ENCODE measurements around the gene RNASET2.

- TF ChIP-seq CTCF (IDR thresholded peaks at IDR 0.05) (no peak), RCOR1 (IDR thresholded peaks at IDR 0.05; ENCODE audit: low read depth, low read length) (no peak), POLR2A (IDR thresholded peaks at IDR 0.05; ENCODE audit: low read length) (no peak), ELK1 (IDR thresholded peaks at IDR 0.05; ENCODE audit: low read depth, low read length) (no peak), KDM1A (IDR thresholded peaks at IDR 0.05; ENCODE audit: low read depth) (no peak), FOSL2 (IDR thresholded peaks at IDR 0.05) (no peak), FOSL2 (CRISPR knock-in tag; IDR thresholded peaks at IDR 0.05) (no peak), CHD4 (IDR thresholded peaks at IDR 0.05; ENCODE audit: borderline replicate concordance) (no peak), NR3C1 (IDR thresholded peaks at IDR 0.05) (no peak), HOXA7 (CRISPR knock-in tag; IDR thresholded peaks at IDR 0.05) (no peak), PBX3 (IDR thresholded peaks at IDR 0.05) (no peak)
These were observed 29.6 kb downstream of the RNASET2 start for GRCh38 chr6:166926748-166927147.

All from A549 (cell line).